Duodenal mucosa (tissue), 2 donors: ENCODE measurements around the gene CD300E.
"Not testable (repeated sequence)": the region's sequence is repeated elsewhere in the genome, so short reads cannot be mapped to it uniquely, and the experiment has no call there.

Experiments used
- H3K27ac ChIP-seq: one replicate; pipeline ENCODE4 v1.7.0; 2013; ENCODE audit warnings: low read depth, low read length
- H3K27me3 ChIP-seq, 2 donors: one replicate each; pipeline ENCODE4 v1.7.0; 2013; ENCODE audit warnings: low read length in 2 of 2, control low read depth in 1 of 2; ENCODE audit not compliant: insufficient read depth in 2 of 2, control insufficient read depth in 1 of 2
- H3K36me3 ChIP-seq, 2 donors: one replicate each; pipeline ENCODE4 v1.7.0; 2013; ENCODE audit warnings: low read length in 2 of 2, control low read depth in 1 of 2; ENCODE audit not compliant: insufficient read depth in 2 of 2, control insufficient read depth in 1 of 2
- H3K4me1 ChIP-seq, 2 donors: one replicate each; pipeline ENCODE4 v1.7.0; 2013; ENCODE audit warnings: low read length in 2 of 2, control low read depth in 1 of 2; ENCODE audit not compliant: insufficient read depth in 2 of 2, control insufficient read depth in 1 of 2
- H3K4me3 ChIP-seq, 2 donors: one replicate each; pipeline ENCODE4 v1.7.0; 2013; ENCODE audit warnings: low read length in 2 of 2, low read depth in 1 of 2
- H3K9ac ChIP-seq, 2 donors: one replicate each; pipeline ENCODE4 v1.7.0; 2013; ENCODE audit warnings: low read length in 2 of 2, low read depth in 1 of 2
- H3K9me3 ChIP-seq, 2 donors: one replicate each; pipeline ENCODE4 v1.7.0; 2013; ENCODE audit warnings: low read length in 2 of 2, control low read depth in 1 of 2; ENCODE audit not compliant: control insufficient read depth in 1 of 2

The CD300E gene

DNA sequence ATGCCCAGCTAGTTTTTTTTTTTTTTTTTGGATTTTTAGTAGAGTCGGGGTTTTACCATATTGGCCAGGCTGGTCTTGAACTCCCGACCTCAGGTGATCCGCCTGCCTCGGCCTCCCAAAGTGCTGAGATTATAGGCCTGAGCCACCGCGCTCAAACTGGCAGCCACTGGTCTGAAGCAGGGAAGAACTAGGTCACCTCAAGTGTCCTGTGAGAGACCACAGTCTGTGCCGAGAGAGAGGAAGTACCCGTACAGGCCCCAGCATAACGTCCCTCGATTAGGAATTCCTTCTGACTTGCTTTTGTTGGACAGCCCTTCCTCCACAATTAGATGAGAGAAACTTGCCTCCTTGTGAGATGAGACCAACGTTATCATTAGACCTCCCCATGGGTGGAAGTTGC lies 13.7 kb upstream of the CD300E start:
- peaks cover 0 to 10% of the 10 kb centered on the region in 2 donors for H3K4me1 ChIP-seq

DNA sequence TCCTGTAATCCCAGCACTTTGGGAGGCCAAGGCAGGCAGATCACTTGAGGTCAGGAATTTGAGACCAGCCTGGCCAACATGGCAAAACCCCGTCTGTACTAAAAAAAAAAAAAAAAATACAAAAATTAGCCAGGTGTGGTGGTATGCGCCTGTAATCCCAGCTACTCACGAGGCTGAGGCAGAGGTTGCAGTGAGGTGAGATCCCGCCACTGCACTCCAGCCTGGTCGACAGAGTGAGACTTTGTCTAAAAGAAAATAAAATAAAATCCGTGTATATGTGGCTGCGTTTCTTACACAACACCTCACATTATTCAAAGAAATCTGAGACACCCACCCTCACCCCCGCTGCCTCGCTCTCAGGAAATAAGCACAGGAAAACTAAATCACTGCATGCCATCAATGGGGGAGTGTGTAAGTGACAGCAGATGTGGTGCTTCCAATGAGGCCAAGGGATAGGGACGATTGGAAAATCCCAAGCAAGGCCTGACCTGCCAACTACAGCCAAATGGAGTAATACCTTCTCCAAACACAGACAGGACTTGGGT lies 13.1 kb upstream of the CD300E start:
- not testable (repeated sequence) for H3K27me3 ChIP-seq, H3K9ac ChIP-seq, H3K9me3 ChIP-seq, H3K27ac ChIP-seq, H3K4me3 ChIP-seq, H3K36me3 ChIP-seq
- peaks cover 4 to 13% of the 10 kb centered on the region in 2 donors for H3K4me1 ChIP-seq

More for the DNA sequence above, 13.7 kb upstream of the CD300E start:
- Histone ChIP-seq H3K4me3 (no peak overlapping the region), H3K36me3 (no peaks in the 10 kb centered on the region), H3K27me3 (peaks cover 0 to 5% of the 10 kb centered on the region in 2 donors), H3K9ac (no peak overlapping the region), H3K9me3 (no peaks in the 10 kb centered on the region), H3K27ac (no peak overlapping the region)

DNA sequence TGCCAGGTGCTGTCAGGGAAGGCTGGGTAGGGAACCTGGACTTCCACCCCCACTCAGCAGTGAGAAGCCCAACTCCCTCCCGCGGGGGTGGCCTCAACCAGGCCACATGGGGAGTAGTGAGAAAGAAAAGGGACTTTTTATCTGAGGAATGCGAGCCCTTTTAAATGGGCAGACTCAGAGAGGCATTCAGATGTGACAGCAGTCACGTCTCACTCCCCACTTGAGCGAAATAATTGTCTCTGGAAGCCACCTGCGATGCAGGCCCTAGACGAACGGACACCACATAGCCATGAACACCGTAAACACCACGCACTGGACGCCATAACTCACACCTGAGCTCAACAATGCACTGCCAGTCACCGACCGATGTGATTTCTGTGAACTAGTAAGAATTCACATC lies 11.9 kb upstream of the CD300E start:
- no peaks in the 10 kb centered on the region for H3K36me3 ChIP-seq
- peaks cover 4 to 13% of the 10 kb centered on the region in 2 donors for H3K4me1 ChIP-seq
- H3K27ac ChIP-seq = no peak overlapping the region
- no peaks in the 10 kb centered on the region for H3K9me3 ChIP-seq
- H3K4me3 ChIP-seq = no peak overlapping the region
- H3K9ac ChIP-seq = no peak overlapping the region
- no peaks in the 10 kb centered on the region for H3K27me3 ChIP-seq

DNA sequence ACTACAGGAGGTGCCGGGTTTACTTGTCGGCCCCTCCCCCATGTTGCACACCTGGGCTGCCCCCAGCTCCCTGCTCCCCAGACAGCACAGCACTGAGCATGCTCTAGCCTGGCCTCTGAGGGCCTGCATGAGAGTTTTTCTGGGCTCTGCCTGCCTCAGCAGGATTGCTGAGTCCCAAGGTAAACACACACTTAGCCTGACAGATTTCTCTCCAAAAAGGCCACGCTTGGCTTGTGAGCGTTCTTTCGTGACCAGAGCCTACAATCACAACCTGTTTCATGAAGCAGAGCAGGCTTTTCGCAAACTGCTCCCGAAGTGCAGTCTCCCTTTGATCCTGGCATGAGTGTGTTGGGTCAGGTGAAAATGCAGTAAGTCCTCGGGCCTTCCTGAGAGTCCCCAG lies 9.8 kb upstream of the CD300E start:
- no peak overlapping the region for H3K27ac ChIP-seq
- no peaks in the 10 kb centered on the region for H3K9me3 ChIP-seq
- H3K4me1 ChIP-seq = peaks cover 4% of the 10 kb centered on the region in 2 donors
- no peak overlapping the region for H3K4me3 ChIP-seq
- H3K36me3 ChIP-seq = no peaks in the 10 kb centered on the region
- no peak overlapping the region for H3K9ac ChIP-seq
- no peaks in the 10 kb centered on the region for H3K27me3 ChIP-seq

DNA sequence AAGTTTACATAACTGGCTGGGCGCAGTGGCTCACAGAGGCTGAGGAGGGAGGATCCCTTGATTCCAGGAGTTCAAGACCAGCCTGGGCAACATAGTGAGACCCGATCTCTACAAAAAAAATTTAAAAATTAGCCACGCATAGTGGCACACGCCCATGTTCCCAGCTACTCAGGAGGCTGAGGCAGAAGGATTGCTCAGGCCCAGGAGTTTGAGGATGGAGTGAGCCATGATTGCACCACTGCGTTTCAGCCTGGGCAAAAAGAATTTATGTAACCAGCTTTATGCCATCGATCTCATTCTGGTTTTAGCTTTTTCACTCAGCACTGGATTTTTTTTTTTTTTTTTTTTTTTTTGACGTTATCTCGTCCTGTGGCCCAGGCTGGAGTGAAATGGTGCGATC lies 9.1 kb upstream of the CD300E start:
- Histone ChIP-seq H3K27me3 (no peaks in the 10 kb centered on the region), H3K9me3 (no peaks in the 10 kb centered on the region), H3K27ac (no peak overlapping the region), H3K4me3 (no peak overlapping the region), H3K4me1 (peaks cover 4% of the 10 kb centered on the region in 2 donors), H3K9ac (no peak overlapping the region), H3K36me3 (no peaks in the 10 kb centered on the region)

DNA sequence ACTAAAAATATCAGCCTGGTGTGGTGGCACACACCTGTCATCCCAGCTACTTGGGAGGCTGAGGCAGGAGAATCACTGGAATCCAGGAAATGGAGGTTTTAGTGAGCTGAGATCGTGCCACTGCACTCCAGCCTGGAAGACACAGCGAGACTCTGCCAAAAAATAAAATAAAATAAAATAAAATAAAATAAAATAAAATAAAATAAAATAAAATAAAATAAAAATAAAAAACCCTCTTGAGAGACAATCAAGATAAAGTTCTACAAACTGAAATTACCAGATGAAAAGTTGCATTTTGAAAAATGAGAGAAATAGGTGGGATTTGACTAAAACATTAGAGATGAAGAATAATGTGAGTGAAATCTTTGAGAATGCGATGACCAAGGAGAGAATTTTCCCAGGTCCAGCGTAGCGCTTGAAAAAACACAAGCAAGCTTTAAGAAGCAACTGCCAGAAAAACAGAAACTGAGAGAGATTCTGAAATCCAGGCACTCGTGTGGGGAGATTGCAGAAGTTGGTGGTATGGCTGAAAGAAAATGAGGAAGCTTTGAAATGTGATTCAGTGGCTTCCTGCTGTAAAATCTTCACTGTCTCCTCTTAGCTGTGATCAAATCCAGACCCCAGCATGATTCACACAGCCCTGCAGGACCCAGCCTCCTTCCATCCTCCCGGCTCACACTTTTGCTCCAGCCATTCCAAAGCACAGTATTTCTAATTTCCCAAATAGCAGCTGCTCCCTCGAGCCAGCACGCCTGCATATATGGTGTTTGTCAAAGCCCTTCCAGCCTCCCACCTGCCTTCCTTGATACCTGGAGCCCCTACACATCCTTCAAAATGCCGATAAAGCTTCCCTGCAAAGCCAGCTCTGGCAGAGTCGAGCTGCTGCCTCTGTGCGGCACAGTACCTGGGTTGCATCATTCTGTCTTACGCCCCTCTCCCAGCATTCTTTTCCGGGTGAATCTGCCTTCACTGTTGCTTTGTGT lies 8.2 kb upstream of the CD300E start:
- no peak overlapping the region for H3K27ac ChIP-seq
- no peaks in the 10 kb centered on the region for H3K36me3 ChIP-seq
- no peaks in the 10 kb centered on the region for H3K27me3 ChIP-seq
- no peak overlapping the region for H3K4me3 ChIP-seq
- H3K9ac ChIP-seq = no peak overlapping the region
- no peaks in the 10 kb centered on the region for H3K9me3 ChIP-seq
- H3K4me1 ChIP-seq = peaks cover 4% of the 10 kb centered on the region in 2 donors

DNA sequence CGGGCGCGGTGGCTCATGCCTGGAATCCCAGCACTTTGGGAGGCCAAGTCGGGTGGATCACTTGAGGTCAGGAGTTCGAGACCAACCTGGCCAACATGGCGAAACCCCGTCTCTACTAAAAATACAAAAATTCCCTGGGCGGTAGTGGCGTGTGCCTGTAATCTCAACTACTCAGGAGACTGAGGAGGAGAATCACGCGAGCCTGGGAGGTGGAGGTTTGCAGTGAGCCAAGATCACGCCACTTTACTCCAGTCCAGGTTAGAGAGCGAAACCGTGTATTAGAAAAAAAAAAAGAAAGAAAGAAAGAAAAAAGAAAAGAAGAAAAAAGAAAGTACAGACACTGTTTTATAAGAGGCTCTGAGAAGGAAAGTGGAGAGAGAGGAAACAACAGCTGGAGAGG lies 6.7 kb upstream of the CD300E start:
- H3K4me3 ChIP-seq, H3K36me3 ChIP-seq, H3K4me1 ChIP-seq, H3K27ac ChIP-seq, H3K27me3 ChIP-seq, H3K9ac ChIP-seq, H3K9me3 ChIP-seq: not testable (repeated sequence)

DNA sequence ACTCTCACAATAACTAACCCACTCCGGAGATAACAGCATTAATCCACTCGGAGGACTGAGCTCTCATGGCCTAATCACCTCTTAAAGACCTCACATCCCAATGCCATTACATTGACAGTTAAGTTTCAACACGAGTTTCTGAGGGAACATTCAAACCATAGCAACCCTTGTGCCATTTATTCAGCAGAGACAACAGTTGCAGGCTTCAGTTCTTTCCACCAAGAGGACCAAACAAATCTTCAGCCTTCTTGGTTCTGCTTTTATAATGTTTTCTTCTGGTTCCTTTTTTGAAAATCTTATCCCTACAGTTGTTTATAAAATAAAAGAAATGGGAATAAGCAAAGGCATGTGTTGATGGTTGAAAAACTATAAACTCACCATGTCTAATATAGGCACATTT lies 2.1 kb upstream of the CD300E start:
- Histone ChIP-seq H3K27me3 (peaks cover 0 to 4% of the 10 kb centered on the region in 2 donors), H3K9ac (no peak overlapping the region), H3K4me3 (no peak overlapping the region), H3K9me3 (no peaks in the 10 kb centered on the region), H3K4me1 (no peaks in the 10 kb centered on the region), H3K36me3 (no peaks in the 10 kb centered on the region), H3K27ac (no peak overlapping the region)

DNA sequence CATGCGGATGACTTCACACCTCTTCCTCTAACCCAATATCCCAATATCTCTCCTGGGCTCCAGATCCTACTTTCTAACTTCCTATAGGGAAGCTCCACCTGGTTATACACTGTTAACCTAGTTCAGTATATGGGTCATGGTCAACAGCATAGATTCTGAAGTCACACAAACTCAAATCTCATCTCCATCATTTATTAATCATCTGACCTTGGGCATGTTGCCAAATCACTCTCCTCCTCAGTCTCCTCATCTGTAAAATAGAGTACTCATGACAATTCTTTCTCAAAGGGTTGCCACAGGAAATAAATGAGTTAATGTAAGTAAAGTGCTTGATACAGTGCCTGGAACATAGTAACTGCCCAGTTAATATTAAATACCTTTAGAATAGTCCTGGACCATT lies 593 bp upstream of the CD300E start:
- Histone ChIP-seq H3K9ac (no peak overlapping the region), H3K4me1 (no peaks in the 10 kb centered on the region), H3K27me3 (peaks cover 0 to 4% of the 10 kb centered on the region in 2 donors), H3K27ac (no peak overlapping the region), H3K4me3 (no peak overlapping the region), H3K9me3 (no peaks in the 10 kb centered on the region), H3K36me3 (no peaks in the 10 kb centered on the region)

DNA sequence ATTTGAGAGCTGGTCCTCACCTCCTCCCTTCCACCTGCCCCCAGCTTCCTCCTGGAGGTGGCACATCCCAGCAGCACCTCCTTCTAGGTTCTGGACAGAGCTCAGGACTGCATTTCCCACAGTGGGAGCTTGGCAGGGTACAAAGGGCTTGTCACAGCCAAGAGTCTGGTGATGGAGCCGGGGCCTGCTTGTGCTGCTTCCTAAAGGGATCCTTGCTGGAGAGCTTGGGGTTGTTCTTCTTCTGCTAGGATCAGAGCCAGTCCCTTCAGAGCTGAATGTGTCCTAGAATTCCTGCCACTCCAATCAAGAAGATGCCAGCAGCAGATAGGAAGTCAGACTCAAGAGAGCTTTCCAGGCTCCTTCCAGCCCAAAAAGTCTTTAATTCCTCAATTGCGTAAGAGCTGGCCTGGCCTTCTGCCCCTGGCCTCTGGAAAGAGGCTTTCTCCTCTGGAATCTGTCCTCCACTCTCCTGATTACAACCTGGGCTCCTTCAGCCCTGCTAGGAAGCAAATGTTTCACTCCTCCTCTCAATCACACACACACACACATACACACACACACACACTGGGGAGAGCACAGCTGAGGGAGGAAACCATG lies 4.4 kb downstream of the CD300E start:
- Histone ChIP-seq H3K27me3 (peaks cover 0 to 4% of the 10 kb centered on the region in 2 donors), H3K36me3 (no peaks in the 10 kb centered on the region), H3K4me1 (no peaks in the 10 kb centered on the region), H3K9me3 (no peaks in the 10 kb centered on the region), H3K4me3 (no peak overlapping the region), H3K9ac (no peak overlapping the region), H3K27ac (no peak overlapping the region)
